Progenitor cell of endocrine pancreas (in vitro differentiated cells): ENCODE results near the gene CAMKMT. TPM values are rescaled to one million over a fixed set of nuclear protein-coding genes. Genes with fewer than 3 reads are reported as not detected.

Experiments
- DNase-seq: peaks from one replicate; pipeline ENCODE4 v3.0.0; 2021; ENCODE audit warnings: low spot score; ENCODE audit not compliant: unreplicated experiment
- H3K27ac Mint-ChIP-seq: 2 replicates; pipeline ENCODE4 v1.8.0; 2021; ENCODE audit warnings: mild to moderate bottlenecking, moderate library complexity, mixed read lengths
- H3K27me3 Mint-ChIP-seq: 2 replicates; pipeline ENCODE4 v1.8.0; 2021; ENCODE audit warnings: mixed read lengths
- H3K36me3 Mint-ChIP-seq: 2 replicates; pipeline ENCODE4 v1.8.0; 2022; ENCODE audit warnings: mixed read lengths; ENCODE audit not compliant: insufficient read depth
- H3K4me1 Mint-ChIP-seq: 2 replicates; pipeline ENCODE4 v1.8.0; 2021; ENCODE audit warnings: low read depth, mixed read lengths
- H3K4me3 Mint-ChIP-seq: 2 replicates; pipeline ENCODE4 v1.8.0; 2021; ENCODE audit warnings: low read depth, mild to moderate bottlenecking, moderate library complexity, mixed read lengths
- H3K9me3 Mint-ChIP-seq: 2 replicates; pipeline ENCODE4 v1.8.0; 2021; ENCODE audit warnings: low read depth, mixed read lengths
- total RNA-seq: library from RNA; stranded (reverse); gene quantifications from 2 replicates; pipeline ENCODE4 v1.2.1, GENCODE V29; 2021
- TF ChIP-seq, protein P1 (sequence below): fragments of 200-600 bp; sonication (generic); IDR thresholded peaks from one replicate; pipeline ENCODE4 v1.5.0; 2021; ENCODE audit warnings: antibody characterized with exemption, mild to moderate bottlenecking; ENCODE audit not compliant: unreplicated experiment

The CAMKMT gene
- total RNA-seq, 1 donor from 2014 or later = 20.3 TPM

DNA sequence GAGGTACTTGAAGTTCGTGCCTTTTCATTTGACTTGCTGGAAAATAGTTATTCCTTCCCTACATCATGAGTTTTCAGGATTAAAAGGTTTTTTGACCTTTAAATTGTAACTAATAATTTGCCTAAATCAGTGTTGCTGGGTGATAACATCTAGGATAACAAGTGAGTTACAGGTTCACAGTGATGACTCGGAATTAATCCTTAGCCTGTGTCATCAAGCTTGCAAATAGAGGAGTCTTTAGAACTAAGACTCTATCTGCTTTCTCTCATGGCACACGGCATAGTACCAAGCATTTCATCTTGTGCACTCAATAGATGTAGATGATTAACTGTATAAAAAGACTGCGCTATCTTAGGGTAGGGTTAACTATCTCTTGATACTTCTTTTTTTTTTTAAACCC, 79.5 kb downstream of the CAMKMT start:
- no peaks in the 10 kb centered on the region for H3K27me3 Mint-ChIP-seq
- H3K4me3 Mint-ChIP-seq = no peak overlapping the region
- H3K36me3 Mint-ChIP-seq = peaks cover 27% of the 10 kb centered on the region
- H3K9me3 Mint-ChIP-seq = peaks cover 4% of the 10 kb centered on the region
- no peak for DNase-seq
- H3K4me1 Mint-ChIP-seq = peaks cover 3% of the 10 kb centered on the region
- TF ChIP-seq, protein P1, sequence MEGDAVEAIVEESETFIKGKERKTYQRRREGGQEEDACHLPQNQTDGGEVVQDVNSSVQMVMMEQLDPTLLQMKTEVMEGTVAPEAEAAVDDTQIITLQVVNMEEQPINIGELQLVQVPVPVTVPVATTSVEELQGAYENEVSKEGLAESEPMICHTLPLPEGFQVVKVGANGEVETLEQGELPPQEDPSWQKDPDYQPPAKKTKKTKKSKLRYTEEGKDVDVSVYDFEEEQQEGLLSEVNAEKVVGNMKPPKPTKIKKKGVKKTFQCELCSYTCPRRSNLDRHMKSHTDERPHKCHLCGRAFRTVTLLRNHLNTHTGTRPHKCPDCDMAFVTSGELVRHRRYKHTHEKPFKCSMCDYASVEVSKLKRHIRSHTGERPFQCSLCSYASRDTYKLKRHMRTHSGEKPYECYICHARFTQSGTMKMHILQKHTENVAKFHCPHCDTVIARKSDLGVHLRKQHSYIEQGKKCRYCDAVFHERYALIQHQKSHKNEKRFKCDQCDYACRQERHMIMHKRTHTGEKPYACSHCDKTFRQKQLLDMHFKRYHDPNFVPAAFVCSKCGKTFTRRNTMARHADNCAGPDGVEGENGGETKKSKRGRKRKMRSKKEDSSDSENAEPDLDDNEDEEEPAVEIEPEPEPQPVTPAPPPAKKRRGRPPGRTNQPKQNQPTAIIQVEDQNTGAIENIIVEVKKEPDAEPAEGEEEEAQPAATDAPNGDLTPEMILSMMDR = no peak
- H3K27ac Mint-ChIP-seq = no peak overlapping the region

- Mint-ChIP-seq H3K9me3 (peaks cover 7% of the 10 kb centered on the region), H3K27me3 (no peaks in the 10 kb centered on the region), H3K27ac (no peak overlapping the region), H3K4me1 (peaks cover 4% of the 10 kb centered on the region), H3K4me3 (no peak overlapping the region), H3K36me3 (peaks cover 32% of the 10 kb centered on the region)
- DNase-seq = no peak
- TF ChIP-seq, protein P1 = no peak
These were observed 80.3 kb downstream of the CAMKMT start for GRCh38 chr2:44442019-44442418.

- Mint-ChIP-seq H3K4me3 (no peak overlapping the region), H3K4me1 (peaks cover 13% of the 10 kb centered on the region), H3K36me3 (peaks cover 33% of the 10 kb centered on the region), H3K9me3 (peaks cover 7% of the 10 kb centered on the region), H3K27ac (no peak overlapping the region), H3K27me3 (no peaks in the 10 kb centered on the region)
- TF ChIP-seq, protein P1 = no peak
- DNase-seq = no peak
These were observed 81.8 kb downstream of the CAMKMT start for GRCh38 chr2:44443517-44443916.

DNA sequence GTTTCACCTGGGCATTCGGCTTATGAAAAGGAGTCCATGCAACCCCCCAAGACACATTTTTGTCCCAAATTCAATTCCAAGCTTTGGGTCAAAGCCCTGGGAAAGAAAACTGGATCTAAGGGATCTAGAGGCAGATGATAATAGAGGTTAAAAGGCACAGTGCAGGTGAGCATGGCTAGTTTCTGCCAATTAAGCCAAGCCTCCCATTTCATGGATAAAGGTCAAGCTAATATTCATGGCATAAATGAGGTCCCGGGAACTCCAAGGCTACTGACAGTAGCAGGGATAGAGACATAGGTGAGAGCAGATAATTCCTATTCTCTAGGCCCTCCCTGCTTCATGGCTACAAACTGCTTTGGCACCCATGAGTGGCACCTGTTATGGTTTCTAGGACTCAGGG, 83.1 kb downstream of the CAMKMT start:
- TF ChIP-seq, protein P1 = no peak
- Mint-ChIP-seq H3K27ac (no peak overlapping the region), H3K27me3 (no peaks in the 10 kb centered on the region), H3K36me3 (peaks cover 29% of the 10 kb centered on the region), H3K4me1 (peaks cover 22% of the 10 kb centered on the region), H3K4me3 (no peak overlapping the region), H3K9me3 (peaks cover 3% of the 10 kb centered on the region)
- no peak for DNase-seq

GRCh38 chr2:44448860-44449527, 87.2 kb downstream of the CAMKMT start:
- Mint-ChIP-seq H3K36me3 (peaks cover 25% of the 10 kb centered on the region), H3K9me3 (peaks cover 3% of the 10 kb centered on the region), H3K4me1 (peaks cover 18% of the 10 kb centered on the region), H3K27ac (no peak overlapping the region), H3K4me3 (no peak overlapping the region), H3K27me3 (no peaks in the 10 kb centered on the region)
- TF ChIP-seq, protein P1 = no peak
- DNase-seq = no peak
